C4-2B (cell line): ENCODE measurements around the gene C3orf70.

Experiments used
- CTCF ChIP-seq: fragments of 450-650 bp; conservative IDR thresholded peaks from 2 replicates; pipeline ENCODE4 v1.5.1; 2017; ENCODE audit warnings: mild to moderate bottlenecking
- ZFX ChIP-seq: fragments of 450-650 bp; IDR thresholded peaks from 2 replicates; pipeline ENCODE4 v1.6.1; 2017

- TF ChIP-seq CTCF (no peak), ZFX (no peak)
These were observed 23.8 kb downstream of the C3orf70 start for GRCh38 chr3:185129083-185129482.
